HEK293 (cell line): ENCODE measurements around the gene CYRIA.

ENCODE experiments used
- CTCF ChIA-PET: fragments of 350-600 bp; formaldehyde crosslinking; extraction: SDS; loops from one replicate; lab custom pipeline; 2021; ENCODE audit warnings: antibody characterized with exemption; lab: Yijun Ruan, JAX
- POLR2A ChIA-PET: fragments of 300-600 bp; formaldehyde crosslinking; extraction: SDS; loops from one replicate; lab custom pipeline; 2020; ENCODE audit warnings: antibody characterized with exemption, inconsistent platforms; lab: Yijun Ruan, JAX
- H3K27ac ChIP-seq: fragments of 200-500 bp; sonication (Bioruptor generic); 2 replicates; pipeline ENCODE4 v1.5.1; 2014; ENCODE audit warnings: low read depth, low read length, control low read depth, inconsistent platforms; ENCODE audit errors: extremely low read depth
- H3K36me3 ChIP-seq, 2 experiments: fragments of 200-500 bp in 1 of 2; sonication (Bioruptor generic) in 1 of 2; 1 replicate in 1 of 2; 2 replicates in 1 of 2; pipeline ENCODE4 v1.5.1; 2014 to 2017; ENCODE audit warnings: inconsistent platforms in 2 of 2, low read length in 2 of 2; ENCODE audit not compliant: control insufficient read depth in 2 of 2, insufficient read depth in 1 of 2
- H3K4me1 ChIP-seq: fragments of 200-500 bp; sonication (Bioruptor generic); 2 replicates; pipeline ENCODE4 v1.5.1; 2014; ENCODE audit warnings: mild to moderate bottlenecking, low read length, inconsistent platforms; ENCODE audit not compliant: control insufficient read depth, insufficient read depth
- H3K4me3 ChIP-seq: 2 replicates; pipeline ENCODE4 v1.5.1; 2011; ENCODE audit warnings: low read depth, mild to moderate bottlenecking, control low read depth, low read length, moderate library complexity
- H3K9me3 ChIP-seq: fragments of 200-500 bp; sonication (Bioruptor generic); 2 replicates; pipeline ENCODE4 v1.5.1; 2014; ENCODE audit warnings: low read depth, low read length, inconsistent platforms; ENCODE audit not compliant: control insufficient read depth, insufficient read depth
- KLF9 ChIP-seq: fragments of 450-650 bp; formaldehyde crosslinking; IDR thresholded peaks from 2 replicates; pipeline ENCODE4 v1.5.1; 2016; ENCODE audit warnings: missing biosample characterization, missing genetic modification characterization, low read depth
- OSR2 ChIP-seq: fragments of 450-650 bp; formaldehyde crosslinking; IDR thresholded peaks from 2 replicates; pipeline ENCODE4 v1.5.1; 2016; ENCODE audit warnings: missing biosample characterization, missing genetic modification characterization
- SETDB1 ChIP-seq: IDR thresholded peaks from one replicate; pipeline ENCODE4 v1.6.1; 2017; ENCODE audit warnings: mild to moderate bottlenecking, low read length, moderate library complexity, mixed read lengths; ENCODE audit not compliant: insufficient read length
- ZBTB7A ChIP-seq: fragments of 450-650 bp; formaldehyde crosslinking; IDR thresholded peaks from 2 replicates; pipeline ENCODE4 v1.5.1; 2016; ENCODE audit warnings: low read depth, missing biosample characterization, missing genetic modification characterization
- ZNF174 ChIP-seq: fragments of 450-650 bp; formaldehyde crosslinking; IDR thresholded peaks from 2 replicates; pipeline ENCODE4 v1.5.0; 2017; ENCODE audit warnings: missing biosample characterization, mild to moderate bottlenecking, missing genetic modification characterization
- ZNF19 ChIP-seq: fragments of 450-650 bp; formaldehyde crosslinking; IDR thresholded peaks from 2 replicates; pipeline ENCODE4; 2016; ENCODE audit warnings: missing biosample characterization, missing genetic modification characterization, low read depth
- ZNF2 ChIP-seq: fragments of 450-650 bp; formaldehyde crosslinking; IDR thresholded peaks from 2 replicates; pipeline ENCODE4 v1.5.1; 2016; ENCODE audit warnings: missing biosample characterization, missing genetic modification characterization
- ZNF211 ChIP-seq: fragments of 450-650 bp; formaldehyde crosslinking; IDR thresholded peaks from 2 replicates; pipeline ENCODE4 v1.5.1; 2016; ENCODE audit warnings: low read depth, missing biosample characterization, missing genetic modification characterization
- ZNF221 ChIP-seq: fragments of 450-650 bp; formaldehyde crosslinking; IDR thresholded peaks from 2 replicates; pipeline ENCODE4 v1.5.1; 2017; ENCODE audit warnings: missing biosample characterization, missing genetic modification characterization, borderline replicate concordance
- ZNF223 ChIP-seq: fragments of 450-650 bp; formaldehyde crosslinking; IDR thresholded peaks from 2 replicates; pipeline ENCODE4 v1.5.1; 2016; ENCODE audit warnings: missing biosample characterization, missing genetic modification characterization
- ZNF341 ChIP-seq: fragments of 450-650 bp; formaldehyde crosslinking; IDR thresholded peaks from 2 replicates; pipeline ENCODE4; 2016; ENCODE audit warnings: low read depth, missing biosample characterization, missing genetic modification characterization
- ZNF404 ChIP-seq: fragments of 450-650 bp; formaldehyde crosslinking; IDR thresholded peaks from 2 replicates; pipeline ENCODE4 v1.5.1; 2017; ENCODE audit warnings: missing biosample characterization, missing genetic modification characterization
- ZNF549 ChIP-seq: fragments of 450-650 bp; IDR thresholded peaks from 2 replicates; pipeline ENCODE4 v1.5.1; 2018; ENCODE audit warnings: missing biosample characterization, missing genetic modification characterization, mild to moderate bottlenecking, inconsistent platforms, moderate library complexity
- ZNF776 ChIP-seq: fragments of 450-650 bp; formaldehyde crosslinking; IDR thresholded peaks from 2 replicates; pipeline ENCODE4 v1.5.0; 2017; ENCODE audit warnings: missing biosample characterization, missing genetic modification characterization, borderline replicate concordance
- ZNF792 ChIP-seq: fragments of 450-650 bp; formaldehyde crosslinking; IDR thresholded peaks from 2 replicates; pipeline ENCODE4 v1.5.1; 2016; ENCODE audit warnings: missing biosample characterization, missing genetic modification characterization
- TF ChIP-seq, protein P1 (sequence below): fragments of 450-650 bp; formaldehyde crosslinking; IDR thresholded peaks from 2 replicates; pipeline ENCODE4 v1.5.1; 2016; ENCODE audit warnings: missing biosample characterization, missing genetic modification characterization
- TF ChIP-seq, protein P2 (sequence below): fragments of 450-650 bp; formaldehyde crosslinking; IDR thresholded peaks from 2 replicates; pipeline ENCODE4 v1.5.1; 2017; ENCODE audit warnings: missing biosample characterization, missing genetic modification characterization
- TF ChIP-seq, protein P3 (sequence below): sonication (generic); formaldehyde crosslinking; IDR thresholded peaks from 2 replicates; pipeline ENCODE4 v1.8.1; 2022; ENCODE audit warnings: mild to moderate bottlenecking, moderate library complexity, missing genetic modification reagents
- TF ChIP-seq, protein P4 (sequence below): fragments of 450-650 bp; formaldehyde crosslinking; IDR thresholded peaks from 2 replicates; pipeline ENCODE4 v1.5.1; 2016; ENCODE audit warnings: missing biosample characterization, missing genetic modification characterization, borderline replicate concordance
- TF ChIP-seq, protein P5 (sequence below): fragments of 450-650 bp; formaldehyde crosslinking; conservative IDR thresholded peaks from 2 replicates; pipeline ENCODE4 v1.5.1; 2016; ENCODE audit warnings: low read depth, missing biosample characterization, missing genetic modification characterization

Gene CYRIA

DNA sequence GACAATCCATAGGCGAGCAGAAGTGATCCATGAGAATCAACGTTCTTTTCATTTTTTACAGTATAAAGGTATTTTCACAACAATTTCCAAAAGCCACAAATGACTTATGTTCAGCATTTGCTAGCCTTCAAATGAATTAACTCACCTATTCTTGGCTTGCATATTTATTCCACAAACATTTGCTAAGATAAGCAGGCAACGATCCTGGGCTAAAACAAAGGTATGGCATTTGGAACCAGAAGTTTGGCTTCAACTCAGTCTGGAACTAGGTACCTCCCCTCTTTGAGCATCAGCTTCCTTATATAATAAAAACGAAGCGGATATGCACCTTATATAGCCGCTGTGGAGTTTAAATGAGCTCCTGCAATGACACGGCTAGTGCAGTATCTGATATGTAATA, 20.5 kb downstream of the CYRIA start:
- POLR2A ChIA-PET, result no interaction called here
- Histone ChIP-seq H3K4me3 (no peak overlapping the region), H3K27ac (no peak overlapping the region), H3K9me3 (no peaks in the 10 kb centered on the region), H3K4me1 (no peaks in the 10 kb centered on the region), H3K36me3 (no peaks in the 10 kb centered on the region)
- TF ChIP-seq ZNF776 (tag by site-specific recombination), result no peak
- TF ChIP-seq, protein P1, sequence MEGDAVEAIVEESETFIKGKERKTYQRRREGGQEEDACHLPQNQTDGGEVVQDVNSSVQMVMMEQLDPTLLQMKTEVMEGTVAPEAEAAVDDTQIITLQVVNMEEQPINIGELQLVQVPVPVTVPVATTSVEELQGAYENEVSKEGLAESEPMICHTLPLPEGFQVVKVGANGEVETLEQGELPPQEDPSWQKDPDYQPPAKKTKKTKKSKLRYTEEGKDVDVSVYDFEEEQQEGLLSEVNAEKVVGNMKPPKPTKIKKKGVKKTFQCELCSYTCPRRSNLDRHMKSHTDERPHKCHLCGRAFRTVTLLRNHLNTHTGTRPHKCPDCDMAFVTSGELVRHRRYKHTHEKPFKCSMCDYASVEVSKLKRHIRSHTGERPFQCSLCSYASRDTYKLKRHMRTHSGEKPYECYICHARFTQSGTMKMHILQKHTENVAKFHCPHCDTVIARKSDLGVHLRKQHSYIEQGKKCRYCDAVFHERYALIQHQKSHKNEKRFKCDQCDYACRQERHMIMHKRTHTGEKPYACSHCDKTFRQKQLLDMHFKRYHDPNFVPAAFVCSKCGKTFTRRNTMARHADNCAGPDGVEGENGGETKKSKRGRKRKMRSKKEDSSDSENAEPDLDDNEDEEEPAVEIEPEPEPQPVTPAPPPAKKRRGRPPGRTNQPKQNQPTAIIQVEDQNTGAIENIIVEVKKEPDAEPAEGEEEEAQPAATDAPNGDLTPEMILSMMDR (tag by site-specific recombination), result no peak
- no peak for TF ChIP-seq ZNF549
- TF ChIP-seq ZNF341, result no peak
- TF ChIP-seq, protein P2, sequence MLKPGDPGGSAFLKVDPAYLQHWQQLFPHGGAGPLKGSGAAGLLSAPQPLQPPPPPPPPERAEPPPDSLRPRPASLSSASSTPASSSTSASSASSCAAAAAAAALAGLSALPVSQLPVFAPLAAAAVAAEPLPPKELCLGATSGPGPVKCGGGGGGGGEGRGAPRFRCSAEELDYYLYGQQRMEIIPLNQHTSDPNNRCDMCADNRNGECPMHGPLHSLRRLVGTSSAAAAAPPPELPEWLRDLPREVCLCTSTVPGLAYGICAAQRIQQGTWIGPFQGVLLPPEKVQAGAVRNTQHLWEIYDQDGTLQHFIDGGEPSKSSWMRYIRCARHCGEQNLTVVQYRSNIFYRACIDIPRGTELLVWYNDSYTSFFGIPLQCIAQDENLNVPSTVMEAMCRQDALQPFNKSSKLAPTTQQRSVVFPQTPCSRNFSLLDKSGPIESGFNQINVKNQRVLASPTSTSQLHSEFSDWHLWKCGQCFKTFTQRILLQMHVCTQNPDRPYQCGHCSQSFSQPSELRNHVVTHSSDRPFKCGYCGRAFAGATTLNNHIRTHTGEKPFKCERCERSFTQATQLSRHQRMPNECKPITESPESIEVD (tag by site-specific recombination), result no peak
- TF ChIP-seq ZNF792 (tag by site-specific recombination), result no peak
- no peak for TF ChIP-seq OSR2 (tag by site-specific recombination)
- TF ChIP-seq, protein P3, sequence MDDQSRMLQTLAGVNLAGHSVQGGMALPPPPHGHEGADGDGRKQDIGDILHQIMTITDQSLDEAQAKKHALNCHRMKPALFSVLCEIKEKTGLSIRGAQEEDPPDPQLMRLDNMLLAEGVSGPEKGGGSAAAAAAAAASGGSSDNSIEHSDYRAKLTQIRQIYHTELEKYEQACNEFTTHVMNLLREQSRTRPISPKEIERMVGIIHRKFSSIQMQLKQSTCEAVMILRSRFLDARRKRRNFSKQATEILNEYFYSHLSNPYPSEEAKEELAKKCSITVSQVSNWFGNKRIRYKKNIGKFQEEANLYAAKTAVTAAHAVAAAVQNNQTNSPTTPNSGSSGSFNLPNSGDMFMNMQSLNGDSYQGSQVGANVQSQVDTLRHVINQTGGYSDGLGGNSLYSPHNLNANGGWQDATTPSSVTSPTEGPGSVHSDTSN (CRISPR knock-in tag), result no peak
- CTCF ChIA-PET, result interaction anchor here (0.6 to 1.1 kb wide), 3 partner anchors 22 to 31 kb away, joined by 3 read pairs; no protein-coding TSS in a partner anchor

DNA sequence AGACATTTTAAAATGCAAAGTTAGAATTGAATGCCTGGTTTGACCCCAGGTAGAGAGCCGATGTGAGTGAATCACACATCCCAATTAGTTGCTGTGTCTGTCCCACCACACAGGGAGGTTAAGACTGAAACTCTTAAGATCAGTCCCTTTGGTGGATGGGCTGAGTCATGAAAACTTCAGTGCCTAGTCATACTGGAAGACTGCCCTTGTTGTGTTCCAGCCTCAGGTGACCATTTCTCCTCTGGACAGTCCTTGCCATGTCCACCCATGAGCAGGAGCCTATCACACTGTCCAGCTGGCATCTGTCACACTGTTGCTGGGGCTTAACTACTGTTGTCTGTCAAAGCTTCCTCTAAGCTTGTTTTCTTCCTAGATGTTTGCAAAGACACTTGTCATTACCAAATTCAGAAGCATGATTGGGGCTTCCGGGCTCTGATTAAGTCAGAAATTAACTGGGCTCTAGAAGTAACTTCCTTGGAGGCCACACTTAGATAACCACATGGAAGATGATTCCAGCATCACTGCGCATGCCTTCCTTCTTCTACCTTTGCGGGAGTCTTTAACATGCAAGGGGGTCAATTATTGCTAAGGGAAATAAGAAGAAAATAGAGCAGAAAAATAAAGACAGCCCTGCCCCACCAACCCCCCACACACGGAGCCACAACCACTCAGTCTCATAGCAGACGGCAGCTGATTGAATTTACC, 21.3 kb downstream of the CYRIA start:
- CTCF ChIA-PET, result no interaction called here
- Histone ChIP-seq H3K4me3 (no peak overlapping the region), H3K4me1 (no peaks in the 10 kb centered on the region), H3K36me3 (no peaks in the 10 kb centered on the region), H3K27ac (no peak overlapping the region), H3K9me3 (no peaks in the 10 kb centered on the region)
- no peak for TF ChIP-seq ZNF223 (tag by site-specific recombination)
- TF ChIP-seq, protein P4, sequence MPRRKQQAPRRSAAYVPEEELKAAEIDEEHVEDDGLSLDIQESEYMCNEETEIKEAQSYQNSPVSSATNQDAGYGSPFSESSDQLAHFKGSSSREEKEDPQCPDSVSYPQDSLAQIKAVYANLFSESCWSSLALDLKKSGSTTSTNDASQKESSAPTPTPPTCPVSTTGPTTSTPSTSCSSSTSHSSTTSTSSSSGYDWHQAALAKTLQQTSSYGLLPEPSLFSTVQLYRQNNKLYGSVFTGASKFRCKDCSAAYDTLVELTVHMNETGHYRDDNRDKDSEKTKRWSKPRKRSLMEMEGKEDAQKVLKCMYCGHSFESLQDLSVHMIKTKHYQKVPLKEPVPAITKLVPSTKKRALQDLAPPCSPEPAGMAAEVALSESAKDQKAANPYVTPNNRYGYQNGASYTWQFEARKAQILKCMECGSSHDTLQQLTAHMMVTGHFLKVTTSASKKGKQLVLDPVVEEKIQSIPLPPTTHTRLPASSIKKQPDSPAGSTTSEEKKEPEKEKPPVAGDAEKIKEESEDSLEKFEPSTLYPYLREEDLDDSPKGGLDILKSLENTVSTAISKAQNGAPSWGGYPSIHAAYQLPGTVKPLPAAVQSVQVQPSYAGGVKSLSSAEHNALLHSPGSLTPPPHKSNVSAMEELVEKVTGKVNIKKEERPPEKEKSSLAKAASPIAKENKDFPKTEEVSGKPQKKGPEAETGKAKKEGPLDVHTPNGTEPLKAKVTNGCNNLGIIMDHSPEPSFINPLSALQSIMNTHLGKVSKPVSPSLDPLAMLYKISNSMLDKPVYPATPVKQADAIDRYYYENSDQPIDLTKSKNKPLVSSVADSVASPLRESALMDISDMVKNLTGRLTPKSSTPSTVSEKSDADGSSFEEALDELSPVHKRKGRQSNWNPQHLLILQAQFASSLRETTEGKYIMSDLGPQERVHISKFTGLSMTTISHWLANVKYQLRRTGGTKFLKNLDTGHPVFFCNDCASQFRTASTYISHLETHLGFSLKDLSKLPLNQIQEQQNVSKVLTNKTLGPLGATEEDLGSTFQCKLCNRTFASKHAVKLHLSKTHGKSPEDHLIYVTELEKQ (tag by site-specific recombination), result no peak
- POLR2A ChIA-PET, result no interaction called here

DNA sequence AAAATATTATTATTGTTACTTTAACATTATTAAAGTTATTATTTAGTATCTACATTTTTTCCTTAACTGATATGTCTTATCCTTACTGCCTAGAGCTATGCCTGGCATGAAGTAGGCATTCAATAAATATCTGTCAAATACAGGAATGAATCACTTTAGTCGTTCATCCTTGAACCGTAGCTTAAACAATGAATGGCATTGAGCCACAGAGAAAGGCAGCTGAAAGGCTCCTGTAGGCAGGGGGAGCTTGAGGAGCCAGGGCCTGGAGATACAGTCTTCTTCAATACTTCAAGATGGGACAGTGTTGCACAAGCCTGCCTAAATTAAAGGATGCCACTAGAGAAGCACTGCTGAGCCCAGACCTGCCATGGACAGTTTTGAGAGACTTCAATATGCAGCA, 22.5 kb downstream of the CYRIA start:
- CTCF ChIA-PET, result no interaction called here
- POLR2A ChIA-PET, result no interaction called here
- no peak overlapping the region for H3K27ac ChIP-seq
- H3K4me3 ChIP-seq, result no peak overlapping the region
- no peaks in the 10 kb centered on the region for H3K4me1 ChIP-seq
- no peaks in the 10 kb centered on the region for H3K36me3 ChIP-seq
- H3K9me3 ChIP-seq, result no peaks in the 10 kb centered on the region
- no peak for TF ChIP-seq ZNF174 (tag by site-specific recombination)
- TF ChIP-seq ZNF19 (tag by site-specific recombination), result no peak
- TF ChIP-seq ZNF211, result no peak
- TF ChIP-seq SETDB1, result no peak
- no peak for TF ChIP-seq ZNF2 (tag by site-specific recombination)
- no peak for TF ChIP-seq ZNF221 (tag by site-specific recombination)
- TF ChIP-seq ZBTB7A, result no peak
- no peak for TF ChIP-seq ZNF404
- TF ChIP-seq KLF9, result no peak
- TF ChIP-seq, protein P5, sequence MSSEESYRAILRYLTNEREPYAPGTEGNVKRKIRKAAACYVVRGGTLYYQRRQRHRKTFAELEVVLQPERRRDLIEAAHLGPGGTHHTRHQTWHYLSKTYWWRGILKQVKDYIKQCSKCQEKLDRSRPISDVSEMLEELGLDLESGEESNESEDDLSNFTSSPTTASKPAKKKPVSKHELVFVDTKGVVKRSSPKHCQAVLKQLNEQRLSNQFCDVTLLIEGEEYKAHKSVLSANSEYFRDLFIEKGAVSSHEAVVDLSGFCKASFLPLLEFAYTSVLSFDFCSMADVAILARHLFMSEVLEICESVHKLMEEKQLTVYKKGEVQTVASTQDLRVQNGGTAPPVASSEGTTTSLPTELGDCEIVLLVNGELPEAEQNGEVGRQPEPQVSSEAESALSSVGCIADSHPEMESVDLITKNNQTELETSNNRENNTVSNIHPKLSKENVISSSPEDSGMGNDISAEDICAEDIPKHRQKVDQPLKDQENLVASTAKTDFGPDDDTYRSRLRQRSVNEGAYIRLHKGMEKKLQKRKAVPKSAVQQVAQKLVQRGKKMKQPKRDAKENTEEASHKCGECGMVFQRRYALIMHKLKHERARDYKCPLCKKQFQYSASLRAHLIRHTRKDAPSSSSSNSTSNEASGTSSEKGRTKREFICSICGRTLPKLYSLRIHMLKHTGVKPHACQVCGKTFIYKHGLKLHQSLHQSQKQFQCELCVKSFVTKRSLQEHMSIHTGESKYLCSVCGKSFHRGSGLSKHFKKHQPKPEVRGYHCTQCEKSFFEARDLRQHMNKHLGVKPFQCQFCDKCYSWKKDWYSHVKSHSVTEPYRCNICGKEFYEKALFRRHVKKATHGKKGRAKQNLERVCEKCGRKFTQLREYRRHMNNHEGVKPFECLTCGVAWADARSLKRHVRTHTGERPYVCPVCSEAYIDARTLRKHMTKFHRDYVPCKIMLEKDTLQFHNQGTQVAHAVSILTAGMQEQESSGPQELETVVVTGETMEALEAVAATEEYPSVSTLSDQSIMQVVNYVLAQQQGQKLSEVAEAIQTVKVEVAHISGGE, result no peak
